HTR-8/SVneo (cell line): Measurements from ENCODE around the gene BCL2.
"Not testable (repeated sequence)": the region's sequence is repeated elsewhere in the genome, so short reads cannot be mapped to it uniquely, and the experiment has no call there.

Experiments used
- DNase-seq: peaks from one replicate; pipeline ENCODE4 v3.0.0; 2011; ENCODE audit warnings: low spot score, mixed read lengths; ENCODE audit not compliant: insufficient read length
- FAIRE-seq: peaks from 2 replicates; lab custom pipeline; 2011; peaks lifted over from hg19 to GRCh38; lab: Jason Lieb, UNC

BCL2 gene

GRCh38 chr18:63207835-63208234 is 111.7 kb downstream of the BCL2 start:
- DNase-seq (no peak), FAIRE-seq (no peak)

- DNase-seq: no peak
- no peak for FAIRE-seq
Measured at GRCh38 chr18:63207143-63207790, 112.3 kb downstream of the BCL2 start.

GRCh38 chr18:63206433-63207142 is 113.0 kb downstream of the BCL2 start:
- FAIRE-seq: no peak
- DNase-seq: no peak

GRCh38 chr18:63205791-63206252 is 113.7 kb downstream of the BCL2 start:
- no peak for DNase-seq
- FAIRE-seq: no peak

- FAIRE-seq (no peak), DNase-seq (no peak)
Measured at GRCh38 chr18:63203497-63203896, 116.1 kb downstream of the BCL2 start.

GRCh38 chr18:63202828-63203227 is 116.7 kb downstream of the BCL2 start:
- FAIRE-seq (no peak), DNase-seq (no peak)

- not testable (repeated sequence) for FAIRE-seq, DNase-seq
Measured at GRCh38 chr18:63201456-63201855, 118.1 kb downstream of the BCL2 start.

- FAIRE-seq (no peak), DNase-seq (no peak)
Measured at GRCh38 chr18:63199743-63200241, 119.8 kb downstream of the BCL2 start.

- FAIRE-seq: no peak
- DNase-seq: no peak
Measured at GRCh38 chr18:63198868-63199742, 120.5 kb downstream of the BCL2 start.

GRCh38 chr18:63198098-63198760 is 121.3 kb downstream of the BCL2 start:
- DNase-seq: no peak
- peak; percentile 97 for FAIRE-seq

- FAIRE-seq (no peak), DNase-seq (no peak)
Measured at GRCh38 chr18:63197246-63197869, 122.2 kb downstream of the BCL2 start.

GRCh38 chr18:63195326-63196159 is 124.0 kb downstream of the BCL2 start:
- FAIRE-seq (no peak), DNase-seq (no peak)

- no peak for DNase-seq
- FAIRE-seq: no peak
Measured at GRCh38 chr18:63192885-63193349, 126.7 kb downstream of the BCL2 start.

- DNase-seq (no peak), FAIRE-seq (no peak)
Measured at GRCh38 chr18:63192126-63192884, 127.3 kb downstream of the BCL2 start.

- FAIRE-seq: no peak
- DNase-seq: no peak
Measured at GRCh38 chr18:63191413-63191812, 128.2 kb downstream of the BCL2 start.

GRCh38 chr18:63190838-63191237 is 128.7 kb downstream of the BCL2 start:
- not testable (repeated sequence) for DNase-seq, FAIRE-seq

- FAIRE-seq: no peak
- DNase-seq: no peak
Measured at GRCh38 chr18:63189817-63190216, 129.8 kb downstream of the BCL2 start.

- no peak for FAIRE-seq
- no peak for DNase-seq
Measured at GRCh38 chr18:63189041-63189440, 130.5 kb downstream of the BCL2 start.
